HEK293 (cell line): ENCODE results near the gene ATG12.

ENCODE experiments used
- CTCF ChIA-PET: fragments of 350-600 bp; formaldehyde crosslinking; extraction: SDS; loops from one replicate; lab custom pipeline; 2021; ENCODE audit warnings: antibody characterized with exemption; lab: Yijun Ruan, JAX
- POLR2A ChIA-PET: fragments of 300-600 bp; formaldehyde crosslinking; extraction: SDS; loops from one replicate; lab custom pipeline; 2020; ENCODE audit warnings: antibody characterized with exemption, inconsistent platforms; lab: Yijun Ruan, JAX
- H3K27ac ChIP-seq: fragments of 200-500 bp; sonication (Bioruptor generic); 2 replicates; pipeline ENCODE4 v1.5.1; 2014; ENCODE audit warnings: low read depth, low read length, control low read depth, inconsistent platforms; ENCODE audit errors: extremely low read depth
- H3K36me3 ChIP-seq, 2 experiments: fragments of 200-500 bp in 1 of 2; sonication (Bioruptor generic) in 1 of 2; 1 replicate in 1 of 2; 2 replicates in 1 of 2; pipeline ENCODE4 v1.5.1; 2014 to 2017; ENCODE audit warnings: inconsistent platforms in 2 of 2, low read length in 2 of 2; ENCODE audit not compliant: control insufficient read depth in 2 of 2, insufficient read depth in 1 of 2
- H3K4me1 ChIP-seq: fragments of 200-500 bp; sonication (Bioruptor generic); 2 replicates; pipeline ENCODE4 v1.5.1; 2014; ENCODE audit warnings: mild to moderate bottlenecking, low read length, inconsistent platforms; ENCODE audit not compliant: control insufficient read depth, insufficient read depth
- H3K4me3 ChIP-seq: 2 replicates; pipeline ENCODE4 v1.5.1; 2011; ENCODE audit warnings: low read depth, mild to moderate bottlenecking, control low read depth, low read length, moderate library complexity
- H3K9me3 ChIP-seq: fragments of 200-500 bp; sonication (Bioruptor generic); 2 replicates; pipeline ENCODE4 v1.5.1; 2014; ENCODE audit warnings: low read depth, low read length, inconsistent platforms; ENCODE audit not compliant: control insufficient read depth, insufficient read depth
- EGR2 ChIP-seq: fragments of 450-650 bp; formaldehyde crosslinking; IDR thresholded peaks from 2 replicates; pipeline ENCODE4 v1.5.1; 2016; ENCODE audit warnings: low read depth, missing biosample characterization, missing genetic modification characterization
- KLF7 ChIP-seq: fragments of 450-650 bp; formaldehyde crosslinking; IDR thresholded peaks from 2 replicates; pipeline ENCODE4 v1.5.1; 2016; ENCODE audit warnings: missing biosample characterization, missing genetic modification characterization, borderline replicate concordance
- KLF8 ChIP-seq: fragments of 450-650 bp; formaldehyde crosslinking; IDR thresholded peaks from 2 replicates; pipeline ENCODE4 v1.5.1; 2016; ENCODE audit warnings: missing biosample characterization, missing genetic modification characterization
- OVOL3 ChIP-seq: fragments of 450-650 bp; formaldehyde crosslinking; IDR thresholded peaks from 2 replicates; pipeline ENCODE4 v1.5.1; 2016; ENCODE audit warnings: missing biosample characterization, missing genetic modification characterization
- TRIM28 ChIP-seq: IDR thresholded peaks from 2 replicates; pipeline ENCODE4 v1.6.1; 2011; ENCODE audit warnings: low read length, control low read depth, borderline replicate concordance
- ZBTB20 ChIP-seq: fragments of 450-650 bp; formaldehyde crosslinking; IDR thresholded peaks from 2 replicates; pipeline ENCODE4 v1.5.1; 2016; ENCODE audit warnings: missing biosample characterization, missing genetic modification characterization
- ZNF121 ChIP-seq: fragments of 450-650 bp; formaldehyde crosslinking; IDR thresholded peaks from 2 replicates; pipeline ENCODE4 v1.5.1; 2016; ENCODE audit warnings: missing biosample characterization, missing genetic modification characterization
- ZNF157 ChIP-seq: fragments of 450-650 bp; formaldehyde crosslinking; IDR thresholded peaks from 2 replicates; pipeline ENCODE4 v1.5.1; 2016; ENCODE audit warnings: missing biosample characterization, missing genetic modification characterization
- ZNF202 ChIP-seq: fragments of 450-650 bp; formaldehyde crosslinking; IDR thresholded peaks from 2 replicates; pipeline ENCODE4 v1.5.1; 2016; ENCODE audit warnings: missing biosample characterization, missing genetic modification characterization, borderline replicate concordance
- ZNF214 ChIP-seq: fragments of 450-650 bp; formaldehyde crosslinking; IDR thresholded peaks from 2 replicates; pipeline ENCODE4 v1.5.1; 2017; ENCODE audit warnings: missing biosample characterization, mild to moderate bottlenecking, missing genetic modification characterization, borderline replicate concordance
- ZNF23 ChIP-seq: fragments of 450-650 bp; formaldehyde crosslinking; IDR thresholded peaks from 2 replicates; pipeline ENCODE4 v1.5.1; 2016; ENCODE audit warnings: missing biosample characterization, missing genetic modification characterization, borderline replicate concordance
- ZNF266 ChIP-seq: fragments of 450-650 bp; formaldehyde crosslinking; IDR thresholded peaks from 2 replicates; pipeline ENCODE4 v1.5.1; 2016; ENCODE audit warnings: missing biosample characterization, missing genetic modification characterization, low read depth
- ZNF274 ChIP-seq, 2 experiments: fragments of 200-500 bp in 1 of 2; fragments of 450-650 bp in 1 of 2; sonication (Bioruptor generic) in 1 of 2; formaldehyde crosslinking in 1 of 2; IDR thresholded peaks; 2 replicates each; pipeline versions ENCODE4 v1.5.1 to v1.6.1; 2014 to 2016; ENCODE audit warnings: borderline replicate concordance in 1 of 2, inconsistent platforms in 1 of 2, low read length in 1 of 2, missing biosample characterization in 1 of 2, missing genetic modification characterization in 1 of 2
- ZNF324 ChIP-seq: fragments of 450-650 bp; formaldehyde crosslinking; IDR thresholded peaks from 2 replicates; pipeline ENCODE4 v1.5.1; 2016; ENCODE audit warnings: missing biosample characterization, missing genetic modification characterization
- ZNF561 ChIP-seq: fragments of 450-650 bp; IDR thresholded peaks from 2 replicates; pipeline ENCODE4 v1.5.1; 2018; ENCODE audit warnings: missing biosample characterization, missing genetic modification characterization, borderline replicate concordance
- ZNF585B ChIP-seq: fragments of 450-650 bp; formaldehyde crosslinking; IDR thresholded peaks from 2 replicates; pipeline ENCODE4 v1.5.1; 2016; ENCODE audit warnings: missing biosample characterization, missing genetic modification characterization
- ZNF654 ChIP-seq: fragments of 450-650 bp; formaldehyde crosslinking; IDR thresholded peaks from 2 replicates; pipeline ENCODE4 v1.5.1; 2016; ENCODE audit warnings: low read depth, missing biosample characterization, missing genetic modification characterization
- ZNF777 ChIP-seq: fragments of 450-650 bp; formaldehyde crosslinking; IDR thresholded peaks from 2 replicates; pipeline ENCODE4 v1.5.1; 2017; ENCODE audit warnings: missing biosample characterization, missing genetic modification characterization, borderline replicate concordance
- ZNF785 ChIP-seq: fragments of 450-650 bp; formaldehyde crosslinking; IDR thresholded peaks from 2 replicates; pipeline ENCODE4 v1.5.1; 2016; ENCODE audit warnings: missing biosample characterization, missing genetic modification characterization
- ZNF791 ChIP-seq: fragments of 450-650 bp; formaldehyde crosslinking; IDR thresholded peaks from 2 replicates; pipeline ENCODE4 v1.5.1; 2016; ENCODE audit warnings: missing biosample characterization, missing genetic modification characterization
- TF ChIP-seq, protein P1 (sequence below): fragments of 450-650 bp; formaldehyde crosslinking; IDR thresholded peaks from 2 replicates; pipeline ENCODE4 v1.5.1; 2017; ENCODE audit warnings: missing biosample characterization, missing genetic modification characterization
- TF ChIP-seq, protein P2 (sequence below): fragments of 450-650 bp; formaldehyde crosslinking; IDR thresholded peaks from 2 replicates; pipeline ENCODE4 v1.5.1; 2016; ENCODE audit warnings: missing biosample characterization, missing genetic modification characterization
- TF ChIP-seq, protein P3 (sequence below): fragments of 450-650 bp; formaldehyde crosslinking; IDR thresholded peaks from 2 replicates; pipeline ENCODE4 v1.5.1; 2017; ENCODE audit warnings: missing biosample characterization, missing genetic modification characterization
- TF ChIP-seq, protein P4 (sequence below): fragments of 450-650 bp; formaldehyde crosslinking; IDR thresholded peaks from 2 replicates; pipeline ENCODE4 v1.5.1; 2016; ENCODE audit warnings: missing biosample characterization, missing genetic modification characterization

Gene ATG12

DNA sequence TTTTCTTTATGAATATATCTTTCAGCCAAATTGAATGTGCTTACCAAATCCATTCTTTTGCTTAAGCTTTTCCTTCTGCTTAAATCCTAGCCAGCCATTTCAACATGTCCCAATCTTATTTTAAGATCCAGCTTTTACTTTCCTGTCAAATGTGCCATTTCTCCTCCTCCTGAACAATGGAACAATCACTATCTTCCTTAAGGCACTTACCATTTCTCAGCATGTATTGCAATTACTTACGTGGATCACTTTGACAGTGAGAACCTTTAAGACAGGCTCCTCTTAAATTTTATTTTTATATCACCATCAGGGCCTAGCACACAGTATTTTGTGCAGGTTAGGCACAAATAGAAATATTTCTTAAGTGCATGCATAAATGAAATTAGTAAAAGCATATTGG is 20.5 kb downstream of the ATG12 start (continued):
- TF ChIP-seq ZNF214 (tag by site-specific recombination): no peak
- TF ChIP-seq ZNF157: no peak

DNA sequence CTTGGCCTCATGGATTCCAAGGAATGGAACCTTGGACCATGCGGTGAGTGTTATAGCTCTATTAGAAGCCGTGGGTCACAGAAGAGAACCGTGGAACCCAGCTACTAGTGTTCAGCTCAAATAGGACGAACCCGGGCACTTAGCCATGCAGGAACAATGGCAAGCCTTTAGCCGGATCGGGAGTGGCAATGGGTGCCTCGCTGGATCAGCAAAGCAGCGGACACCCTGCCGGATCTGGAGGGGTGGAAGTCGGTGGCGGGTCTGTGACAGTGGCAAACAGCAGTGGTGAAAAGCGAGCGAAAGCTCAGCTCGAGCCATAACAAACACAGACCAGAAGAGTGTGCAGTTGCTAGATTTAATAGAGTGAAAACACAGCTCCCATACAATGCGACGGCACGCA is 22.5 kb downstream of the ATG12 start:
- CTCF ChIA-PET: interaction anchor here (0.8 to 1.2 kb wide), 2 partner anchors 11 to 21 kb away, joined by 3 to 4 read pairs; no protein-coding TSS in a partner anchor
- no peaks in the 10 kb centered on the region for H3K9me3 ChIP-seq

DNA sequence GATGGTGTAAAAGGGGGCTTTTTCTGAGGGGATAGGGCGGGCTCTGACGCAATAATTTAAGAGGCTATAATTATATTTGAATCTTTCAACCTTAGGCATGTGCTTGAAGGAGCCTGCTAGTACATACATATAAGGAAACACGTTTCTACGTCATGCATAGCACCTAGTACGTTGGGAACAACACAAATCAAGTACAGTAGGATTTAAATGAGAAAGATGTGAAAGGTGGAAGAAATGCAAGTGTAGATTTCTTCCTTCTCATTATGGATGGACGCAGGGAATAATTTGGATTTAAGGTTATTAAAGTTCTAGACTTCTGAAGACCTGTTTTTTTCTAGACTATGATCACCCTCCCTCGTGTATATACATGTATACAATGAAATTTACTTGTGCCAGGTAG is 24.0 kb downstream of the ATG12 start:
- ChIA-PET CTCF (no interaction called here), POLR2A (no interaction called here)
- no peak overlapping the region for H3K4me3 ChIP-seq
- no peaks in the 10 kb centered on the region for H3K36me3 ChIP-seq
- H3K4me1 ChIP-seq: 0 out of 2 replicates have a peak, but pooled peaks cover 2% of the 10 kb centered on the region
- no peaks in the 10 kb centered on the region for H3K9me3 ChIP-seq
- H3K27ac ChIP-seq: no peak overlapping the region
- no peak for TF ChIP-seq EGR2 (tag by site-specific recombination)
- no peak for TF ChIP-seq OVOL3 (tag by site-specific recombination)
- TF ChIP-seq ZNF202 (tag by site-specific recombination): no peak
- no peak for TF ChIP-seq ZNF654 (tag by site-specific recombination)
- TF ChIP-seq ZNF274 (IDR thresholded peaks at IDR 0.05; ENCODE audit: low read length): no peak
- TF ChIP-seq ZNF274 (tag by site-specific recombination; IDR thresholded peaks at IDR 0.05; ENCODE audit: borderline replicate concordance): no peak
- no peak for TF ChIP-seq KLF7 (tag by site-specific recombination)
- TF ChIP-seq ZNF214 (tag by site-specific recombination): no peak
- no peak for TF ChIP-seq ZNF121 (tag by site-specific recombination)
- TF ChIP-seq, protein P1, sequence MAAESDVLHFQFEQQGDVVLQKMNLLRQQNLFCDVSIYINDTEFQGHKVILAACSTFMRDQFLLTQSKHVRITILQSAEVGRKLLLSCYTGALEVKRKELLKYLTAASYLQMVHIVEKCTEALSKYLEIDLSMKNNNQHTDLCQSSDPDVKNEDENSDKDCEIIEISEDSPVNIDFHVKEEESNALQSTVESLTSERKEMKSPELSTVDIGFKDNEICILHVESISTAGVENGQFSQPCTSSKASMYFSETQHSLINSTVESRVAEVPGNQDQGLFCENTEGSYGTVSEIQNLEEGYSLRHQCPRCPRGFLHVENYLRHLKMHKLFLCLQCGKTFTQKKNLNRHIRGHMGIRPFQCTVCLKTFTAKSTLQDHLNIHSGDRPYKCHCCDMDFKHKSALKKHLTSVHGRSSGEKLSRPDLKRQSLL: no peak
- no peak for TF ChIP-seq ZNF777

More for the DNA sequence above, 22.5 kb downstream of the ATG12 start:
- Histone ChIP-seq H3K27ac (no peak overlapping the region), H3K4me1 (0 out of 2 replicates have a peak, but pooled peaks cover 2% of the 10 kb centered on the region), H3K4me3 (no peak overlapping the region), H3K36me3 (no peaks in the 10 kb centered on the region)
- POLR2A ChIA-PET: no interaction called here
- TF ChIP-seq ZNF585B (no peak), ZNF266 (tag by site-specific recombination) (no peak), TRIM28 (no peak), ZNF561 (tag by site-specific recombination) (no peak), ZNF785 (tag by site-specific recombination) (no peak), ZNF791 (no peak), ZBTB20 (tag by site-specific recombination) (no peak), KLF8 (tag by site-specific recombination) (no peak), ZNF324 (tag by site-specific recombination) (no peak), ZNF23 (tag by site-specific recombination) (no peak)
- TF ChIP-seq, protein P2, sequence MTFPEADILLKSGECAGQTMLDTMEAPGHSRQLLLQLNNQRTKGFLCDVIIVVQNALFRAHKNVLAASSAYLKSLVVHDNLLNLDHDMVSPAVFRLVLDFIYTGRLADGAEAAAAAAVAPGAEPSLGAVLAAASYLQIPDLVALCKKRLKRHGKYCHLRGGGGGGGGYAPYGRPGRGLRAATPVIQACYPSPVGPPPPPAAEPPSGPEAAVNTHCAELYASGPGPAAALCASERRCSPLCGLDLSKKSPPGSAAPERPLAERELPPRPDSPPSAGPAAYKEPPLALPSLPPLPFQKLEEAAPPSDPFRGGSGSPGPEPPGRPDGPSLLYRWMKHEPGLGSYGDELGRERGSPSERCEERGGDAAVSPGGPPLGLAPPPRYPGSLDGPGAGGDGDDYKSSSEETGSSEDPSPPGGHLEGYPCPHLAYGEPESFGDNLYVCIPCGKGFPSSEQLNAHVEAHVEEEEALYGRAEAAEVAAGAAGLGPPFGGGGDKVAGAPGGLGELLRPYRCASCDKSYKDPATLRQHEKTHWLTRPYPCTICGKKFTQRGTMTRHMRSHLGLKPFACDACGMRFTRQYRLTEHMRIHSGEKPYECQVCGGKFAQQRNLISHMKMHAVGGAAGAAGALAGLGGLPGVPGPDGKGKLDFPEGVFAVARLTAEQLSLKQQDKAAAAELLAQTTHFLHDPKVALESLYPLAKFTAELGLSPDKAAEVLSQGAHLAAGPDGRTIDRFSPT (tag by site-specific recombination): no peak
- TF ChIP-seq, protein P3, sequence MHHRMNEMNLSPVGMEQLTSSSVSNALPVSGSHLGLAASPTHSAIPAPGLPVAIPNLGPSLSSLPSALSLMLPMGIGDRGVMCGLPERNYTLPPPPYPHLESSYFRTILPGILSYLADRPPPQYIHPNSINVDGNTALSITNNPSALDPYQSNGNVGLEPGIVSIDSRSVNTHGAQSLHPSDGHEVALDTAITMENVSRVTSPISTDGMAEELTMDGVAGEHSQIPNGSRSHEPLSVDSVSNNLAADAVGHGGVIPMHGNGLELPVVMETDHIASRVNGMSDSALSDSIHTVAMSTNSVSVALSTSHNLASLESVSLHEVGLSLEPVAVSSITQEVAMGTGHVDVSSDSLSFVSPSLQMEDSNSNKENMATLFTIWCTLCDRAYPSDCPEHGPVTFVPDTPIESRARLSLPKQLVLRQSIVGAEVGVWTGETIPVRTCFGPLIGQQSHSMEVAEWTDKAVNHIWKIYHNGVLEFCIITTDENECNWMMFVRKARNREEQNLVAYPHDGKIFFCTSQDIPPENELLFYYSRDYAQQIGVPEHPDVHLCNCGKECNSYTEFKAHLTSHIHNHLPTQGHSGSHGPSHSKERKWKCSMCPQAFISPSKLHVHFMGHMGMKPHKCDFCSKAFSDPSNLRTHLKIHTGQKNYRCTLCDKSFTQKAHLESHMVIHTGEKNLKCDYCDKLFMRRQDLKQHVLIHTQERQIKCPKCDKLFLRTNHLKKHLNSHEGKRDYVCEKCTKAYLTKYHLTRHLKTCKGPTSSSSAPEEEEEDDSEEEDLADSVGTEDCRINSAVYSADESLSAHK (tag by site-specific recombination): no peak
- TF ChIP-seq, protein P4, sequence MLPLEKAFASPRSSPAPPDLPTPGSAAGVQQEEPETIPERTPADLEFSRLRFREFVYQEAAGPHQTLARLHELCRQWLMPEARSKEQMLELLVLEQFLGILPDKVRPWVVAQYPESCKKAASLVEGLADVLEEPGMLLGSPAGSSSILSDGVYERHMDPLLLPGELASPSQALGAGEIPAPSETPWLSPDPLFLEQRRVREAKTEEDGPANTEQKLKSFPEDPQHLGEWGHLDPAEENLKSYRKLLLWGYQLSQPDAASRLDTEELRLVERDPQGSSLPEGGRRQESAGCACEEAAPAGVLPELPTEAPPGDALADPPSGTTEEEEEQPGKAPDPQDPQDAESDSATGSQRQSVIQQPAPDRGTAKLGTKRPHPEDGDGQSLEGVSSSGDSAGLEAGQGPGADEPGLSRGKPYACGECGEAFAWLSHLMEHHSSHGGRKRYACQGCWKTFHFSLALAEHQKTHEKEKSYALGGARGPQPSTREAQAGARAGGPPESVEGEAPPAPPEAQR (tag by site-specific recombination): no peak
